ENCODE results near the gene IGDCC3.

IGDCC3 gene

DNA sequence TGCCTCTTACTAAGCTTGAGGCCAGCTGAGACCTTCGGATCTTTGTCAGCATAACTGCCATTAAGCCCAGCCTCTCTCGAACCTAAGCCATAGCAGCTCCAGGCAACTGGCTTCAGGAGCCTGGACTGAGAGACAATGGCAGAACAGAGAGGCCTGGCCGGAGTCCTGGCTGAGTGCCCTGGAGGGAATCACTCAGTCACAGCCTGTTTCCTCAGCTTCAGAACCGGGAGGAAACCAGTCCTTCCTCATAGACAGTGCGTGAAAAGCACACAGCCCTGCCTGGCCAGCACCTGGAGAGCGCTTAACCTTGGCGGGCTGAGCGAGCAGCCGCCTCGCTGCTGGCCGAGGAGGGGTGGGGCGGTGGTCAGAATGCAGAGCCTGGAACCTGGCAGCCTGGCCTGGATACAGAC is 51.7 kb downstream of the IGDCC3 start:
- TF ChIP-seq, protein P1, sequence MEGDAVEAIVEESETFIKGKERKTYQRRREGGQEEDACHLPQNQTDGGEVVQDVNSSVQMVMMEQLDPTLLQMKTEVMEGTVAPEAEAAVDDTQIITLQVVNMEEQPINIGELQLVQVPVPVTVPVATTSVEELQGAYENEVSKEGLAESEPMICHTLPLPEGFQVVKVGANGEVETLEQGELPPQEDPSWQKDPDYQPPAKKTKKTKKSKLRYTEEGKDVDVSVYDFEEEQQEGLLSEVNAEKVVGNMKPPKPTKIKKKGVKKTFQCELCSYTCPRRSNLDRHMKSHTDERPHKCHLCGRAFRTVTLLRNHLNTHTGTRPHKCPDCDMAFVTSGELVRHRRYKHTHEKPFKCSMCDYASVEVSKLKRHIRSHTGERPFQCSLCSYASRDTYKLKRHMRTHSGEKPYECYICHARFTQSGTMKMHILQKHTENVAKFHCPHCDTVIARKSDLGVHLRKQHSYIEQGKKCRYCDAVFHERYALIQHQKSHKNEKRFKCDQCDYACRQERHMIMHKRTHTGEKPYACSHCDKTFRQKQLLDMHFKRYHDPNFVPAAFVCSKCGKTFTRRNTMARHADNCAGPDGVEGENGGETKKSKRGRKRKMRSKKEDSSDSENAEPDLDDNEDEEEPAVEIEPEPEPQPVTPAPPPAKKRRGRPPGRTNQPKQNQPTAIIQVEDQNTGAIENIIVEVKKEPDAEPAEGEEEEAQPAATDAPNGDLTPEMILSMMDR (IDR thresholded peaks at IDR 0.05; ENCODE audit: low read depth, low read length), result no peak
- no peak for DNase-seq (ENCODE audit: extremely low read depth, low read depth)

- DNase-seq (ENCODE audit: extremely low read depth, low read depth), result no peak
Observed at GRCh38 chr15:65323071-65323511, 54.7 kb downstream of the IGDCC3 start.

GRCh38 chr15:65318870-65319356 is 58.9 kb downstream of the IGDCC3 start:
- TF ChIP-seq, protein P1 (IDR thresholded peaks at IDR 0.05; ENCODE audit: low read depth, low read length), result peak; percentile 79
- DNase-seq (ENCODE audit: extremely low read depth, low read depth), result no peak

More at GRCh38 chr15:65323071-65323511, 54.7 kb downstream of the IGDCC3 start:
- TF ChIP-seq, protein P1 (IDR thresholded peaks at IDR 0.05; ENCODE audit: low read depth, low read length), result no peak

- DNase-seq (ENCODE audit: extremely low read depth, low read depth), result no peak
- TF ChIP-seq, protein P1 (IDR thresholded peaks at IDR 0.05; ENCODE audit: low read depth, low read length), result no peak; the same call in 1 of the 2 replicates
Observed at GRCh38 chr15:65312400-65312916, 65.3 kb downstream of the IGDCC3 start.

- DNase-seq (ENCODE audit: extremely low read depth, low read depth), result no peak
- TF ChIP-seq, protein P1 (IDR thresholded peaks at IDR 0.05; ENCODE audit: low read depth, low read length), result no peak
Observed at GRCh38 chr15:65311760-65312159, 66.0 kb downstream of the IGDCC3 start.

- DNase-seq (ENCODE audit: extremely low read depth, low read depth), result no peak
- TF ChIP-seq, protein P1 (IDR thresholded peaks at IDR 0.05; ENCODE audit: low read depth, low read length), result no peak
Observed at GRCh38 chr15:65310431-65311137, 67.2 kb downstream of the IGDCC3 start.

DNA sequence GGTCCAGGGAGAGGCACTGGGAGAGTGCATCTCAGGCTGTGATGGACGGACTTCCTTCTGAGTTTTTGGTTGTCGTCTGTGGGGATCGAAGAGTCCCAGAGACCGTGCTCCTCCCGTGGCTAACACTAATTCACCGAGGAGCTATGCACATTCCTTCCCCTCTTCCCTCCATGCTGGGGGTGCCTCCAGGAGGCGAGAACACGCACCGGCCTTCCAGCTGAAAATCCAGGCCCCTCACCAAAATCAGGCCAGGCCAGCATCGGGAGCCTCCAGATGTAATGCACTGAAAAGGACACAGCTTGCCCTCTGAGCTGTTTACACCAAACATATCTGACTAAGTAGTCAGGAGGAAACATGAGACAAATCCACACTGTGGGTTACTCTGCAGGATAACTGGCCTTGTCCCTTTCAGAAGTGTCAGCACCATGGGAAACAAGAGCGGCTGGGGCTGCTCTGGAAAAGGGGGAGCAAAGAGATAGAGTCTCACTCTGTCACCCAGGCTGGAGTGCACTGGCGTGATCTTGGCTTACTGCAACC is 67.9 kb downstream of the IGDCC3 start:
- no peak for DNase-seq (ENCODE audit: extremely low read depth, low read depth)
- TF ChIP-seq, protein P1 (IDR thresholded peaks at IDR 0.05; ENCODE audit: low read depth, low read length), result no peak

All from AG09319 (cell line).